CD4-positive, alpha-beta T cell treated with Interleukin-6 for 4 hours (primary cell): ENCODE data around the gene ZNF397.

Source experiments
- DNase-seq: peaks from one replicate; pipeline ENCODE4 v3.0.0-alpha.2; 2020; ENCODE audit warnings: mixed read lengths

ZNF397 gene

GRCh38 chr18:35246831-35247230, 6.0 kb downstream of the ZNF397 start:
- no peak for DNase-seq

GRCh38 chr18:35247412-35248249, 6.8 kb downstream of the ZNF397 start:
- no peak for DNase-seq

- DNase-seq: no peak
These were observed 7.6 kb downstream of the ZNF397 start for GRCh38 chr18:35248429-35248828.

GRCh38 chr18:35252466-35252865, 11.6 kb downstream of the ZNF397 start:
- no peak for DNase-seq

GRCh38 chr18:35253655-35254287, 12.9 kb downstream of the ZNF397 start:
- DNase-seq: no peak

- no peak for DNase-seq
These were observed 16.1 kb downstream of the ZNF397 start for GRCh38 chr18:35256947-35257346.

- no peak for DNase-seq
These were observed 23.6 kb downstream of the ZNF397 start for GRCh38 chr18:35264409-35264808.

- peak; percentile 78 for DNase-seq
These were observed 26.4 kb downstream of the ZNF397 start for GRCh38 chr18:35267161-35267651.

GRCh38 chr18:35267809-35268208, 27.0 kb downstream of the ZNF397 start:
- DNase-seq: peak; percentile 23

GRCh38 chr18:35268821-35269220, 28.0 kb downstream of the ZNF397 start:
- no peak for DNase-seq

GRCh38 chr18:35271656-35272055, 30.8 kb downstream of the ZNF397 start:
- DNase-seq: no peak

GRCh38 chr18:35276267-35276666, 35.4 kb downstream of the ZNF397 start:
- DNase-seq: no peak

GRCh38 chr18:35277633-35278032, 36.8 kb downstream of the ZNF397 start:
- no peak for DNase-seq

- no peak for DNase-seq
These were observed 37.3 kb downstream of the ZNF397 start for GRCh38 chr18:35278085-35278484.

- no peak for DNase-seq
These were observed 38.1 kb downstream of the ZNF397 start for GRCh38 chr18:35278969-35279368.

GRCh38 chr18:35282353-35282752, 41.5 kb downstream of the ZNF397 start:
- no peak for DNase-seq

- DNase-seq: no peak
These were observed 43.3 kb downstream of the ZNF397 start for GRCh38 chr18:35283923-35284794.

- DNase-seq: no peak
These were observed 44.0 kb downstream of the ZNF397 start for GRCh38 chr18:35284841-35285240.

GRCh38 chr18:35289293-35289692, 48.5 kb downstream of the ZNF397 start:
- no peak for DNase-seq

- peak; percentile 43 for DNase-seq
These were observed 48.9 kb downstream of the ZNF397 start for GRCh38 chr18:35289727-35290093.

GRCh38 chr18:35290094-35290735, 49.4 kb downstream of the ZNF397 start, which contains the start of gene ZSCAN30:
ZSCAN30 (minus strand) TSS chr18:35290229; CDS start chr18:35264352, 25,877 bp downstream.
- DNase-seq: peak; percentile 95

- no peak for DNase-seq
These were observed 50.3 kb downstream of the ZNF397 start for GRCh38 chr18:35291166-35291565.

- no peak for DNase-seq
These were observed 55.2 kb downstream of the ZNF397 start for GRCh38 chr18:35296060-35296459.
